CD4-positive, alpha-beta T cell (primary cell): ENCODE results near the gene SCFD2. TPM values are rescaled to one million over a fixed set of nuclear protein-coding genes. Genes with fewer than 3 reads are reported as not detected.

ENCODE experiments used
- ATAC-seq: fragments of 200-7000 bp; cut with Tn5 transposase; one replicate; pipeline ENCODE4 v1.10.0; 2022; ENCODE audit warnings: mild to moderate bottlenecking; ENCODE audit not compliant: poor library complexity
- CTCF ChIA-PET: fragments of 350-600 bp; sonication (Branson Sonifier 250); formaldehyde crosslinking; loops from one replicate; lab custom pipeline; 2021; ENCODE audit warnings: antibody characterized with exemption, inconsistent platforms; lab: Charles Lee
- POLR2A ChIA-PET: fragments of 350-600 bp; sonication (Branson Sonifier 250); formaldehyde crosslinking; loops from one replicate; lab custom pipeline; 2021; ENCODE audit warnings: antibody characterized with exemption, inconsistent platforms; lab: Charles Lee
- DNase-seq, 14 experiments: peaks; one replicate each; pipeline ENCODE4 v3.0.0-alpha.2; 2013 to 2020; ENCODE audit warnings: mixed read lengths in 2 of 14
- H3K27ac ChIP-seq, 2 donors: one replicate each; pipeline versions ENCODE4 v1.5.1 to v1.7.0; 2013; ENCODE audit warnings: low read length in 2 of 2, low read depth in 1 of 2, mild to moderate bottlenecking in 1 of 2
- H3K27me3 ChIP-seq, 2 experiments: 1 replicate in 1 of 2; 2 replicates in 1 of 2; pipeline versions ENCODE4 v1.6.1 to v1.7.0; 2013; ENCODE audit warnings: low read length in 2 of 2, control low read depth in 1 of 2, mild to moderate bottlenecking in 1 of 2, moderate library complexity in 1 of 2; ENCODE audit not compliant: insufficient read depth in 2 of 2, control insufficient read depth in 1 of 2
- H3K36me3 ChIP-seq: one replicate; pipeline ENCODE4 v1.6.1; 2013; ENCODE audit warnings: low read length, control low read depth; ENCODE audit not compliant: insufficient read depth
- H3K4me1 ChIP-seq: one replicate; pipeline ENCODE4 v1.6.1; 2013; ENCODE audit warnings: low read length, control low read depth; ENCODE audit not compliant: insufficient read depth
- H3K4me3 ChIP-seq: one replicate; pipeline ENCODE4 v1.5.1; 2013; ENCODE audit warnings: mild to moderate bottlenecking, low read length, moderate library complexity
- H3K9me3 ChIP-seq, 2 experiments: 1 replicate in 1 of 2; 2 replicates in 1 of 2; pipeline versions ENCODE4 v1.6.1 to v1.7.0; 2013; ENCODE audit warnings: low read length in 2 of 2, mild to moderate bottlenecking in 2 of 2, control low read depth in 1 of 2, moderate library complexity in 1 of 2; ENCODE audit not compliant: control insufficient read depth in 1 of 2, insufficient read depth in 1 of 2
- H3K27ac Mint-ChIP-seq: one replicate; pipeline ENCODE4 v1.8.0; 2020; ENCODE audit warnings: mixed read lengths
- H3K27me3 Mint-ChIP-seq: one replicate; pipeline ENCODE4 v1.8.0; 2021; ENCODE audit warnings: mixed read lengths
- H3K36me3 Mint-ChIP-seq: one replicate; pipeline ENCODE4 v1.8.0; 2021; ENCODE audit warnings: low read depth, mixed read lengths
- H3K4me1 Mint-ChIP-seq: one replicate; pipeline ENCODE4 v1.8.0; 2021; ENCODE audit warnings: low read depth, mixed read lengths
- H3K4me3 Mint-ChIP-seq: one replicate; pipeline ENCODE4 v1.8.0; 2020; ENCODE audit warnings: mild to moderate bottlenecking, mixed read lengths
- H3K9me3 Mint-ChIP-seq: one replicate; pipeline ENCODE4 v1.8.0; 2020; ENCODE audit warnings: mixed read lengths
- intact Hi-C, 2 experiments: fragments of 100-400 bp; cut with DNase I in 1 of 2; cut with micrococcal nuclease in 1 of 2; formaldehyde crosslinking; loops; one replicate each; pipeline versions ENCODE4 v1.15.1 to v1.9.0; 2023 to 2025; cut with DNase I, micrococcal nuclease
- total RNA-seq, 174 experiments: library from RNA in 2 of 174; stranded (reverse) in 2 of 174; gene quantifications; one replicate each; pipeline ENCODE4 v1.2.3 and lab custom pipeline; 2021 to 2026
- TF ChIP-seq, protein P1 (sequence below): fragments of 200-600 bp; IDR thresholded peaks from one replicate; pipeline ENCODE4 v1.8.0; 2022; ENCODE audit warnings: antibody characterized with exemption, mild to moderate bottlenecking

Gene SCFD2
- total RNA-seq, 2 experiments from 2014 or later, result 15.4 to 17.6 TPM

- ChIA-PET CTCF (no interaction called here), POLR2A (no interaction called here)
- no peak overlapping the region for H3K27ac Mint-ChIP-seq
- no peaks in the 10 kb centered on the region for H3K27me3 Mint-ChIP-seq
- intact Hi-C loops, result no loop called here
- H3K4me3 ChIP-seq, result no peak overlapping the region
- no peaks in the 10 kb centered on the region for H3K4me1 Mint-ChIP-seq
- no peaks in the 10 kb centered on the region for H3K9me3 ChIP-seq
- no peak overlapping the region for H3K27ac ChIP-seq
- no peaks in the 10 kb centered on the region for H3K27me3 ChIP-seq
- H3K36me3 Mint-ChIP-seq, result no peaks in the 10 kb centered on the region
- no peaks in the 10 kb centered on the region for H3K9me3 Mint-ChIP-seq
- ATAC-seq, result no peak
- H3K4me3 Mint-ChIP-seq, result no peak overlapping the region
- no peak for DNase-seq
- no peaks in the 10 kb centered on the region for H3K36me3 ChIP-seq
- TF ChIP-seq, protein P1, sequence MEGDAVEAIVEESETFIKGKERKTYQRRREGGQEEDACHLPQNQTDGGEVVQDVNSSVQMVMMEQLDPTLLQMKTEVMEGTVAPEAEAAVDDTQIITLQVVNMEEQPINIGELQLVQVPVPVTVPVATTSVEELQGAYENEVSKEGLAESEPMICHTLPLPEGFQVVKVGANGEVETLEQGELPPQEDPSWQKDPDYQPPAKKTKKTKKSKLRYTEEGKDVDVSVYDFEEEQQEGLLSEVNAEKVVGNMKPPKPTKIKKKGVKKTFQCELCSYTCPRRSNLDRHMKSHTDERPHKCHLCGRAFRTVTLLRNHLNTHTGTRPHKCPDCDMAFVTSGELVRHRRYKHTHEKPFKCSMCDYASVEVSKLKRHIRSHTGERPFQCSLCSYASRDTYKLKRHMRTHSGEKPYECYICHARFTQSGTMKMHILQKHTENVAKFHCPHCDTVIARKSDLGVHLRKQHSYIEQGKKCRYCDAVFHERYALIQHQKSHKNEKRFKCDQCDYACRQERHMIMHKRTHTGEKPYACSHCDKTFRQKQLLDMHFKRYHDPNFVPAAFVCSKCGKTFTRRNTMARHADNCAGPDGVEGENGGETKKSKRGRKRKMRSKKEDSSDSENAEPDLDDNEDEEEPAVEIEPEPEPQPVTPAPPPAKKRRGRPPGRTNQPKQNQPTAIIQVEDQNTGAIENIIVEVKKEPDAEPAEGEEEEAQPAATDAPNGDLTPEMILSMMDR, result no peak
- no peaks in the 10 kb centered on the region for H3K4me1 ChIP-seq
Measured at GRCh38 chr4:52943677-52944076, 422.2 kb downstream of the SCFD2 start.

DNA sequence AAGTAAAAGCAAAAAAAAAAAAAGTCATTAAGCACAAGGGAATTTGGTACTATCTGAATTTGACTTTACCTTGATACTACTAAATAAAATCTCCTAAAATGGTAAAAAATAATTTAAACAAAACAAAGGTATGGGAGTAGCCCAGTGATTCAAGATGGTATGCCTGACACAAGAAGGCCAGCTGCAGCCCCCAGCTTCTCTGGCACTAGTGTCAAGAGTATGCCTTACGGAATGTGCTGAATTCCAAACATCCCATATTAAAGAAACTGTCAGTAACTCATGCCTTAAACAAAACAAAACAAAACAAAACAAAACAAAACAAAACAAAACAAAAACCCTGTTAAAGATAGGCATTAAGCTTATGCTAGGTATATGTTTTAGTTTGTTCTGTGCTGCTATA, 422.9 kb downstream of the SCFD2 start:
- no peak overlapping the region for H3K27ac ChIP-seq
- no peaks in the 10 kb centered on the region for H3K36me3 ChIP-seq
- no peaks in the 10 kb centered on the region for H3K4me1 Mint-ChIP-seq
- H3K27me3 ChIP-seq, result no peaks in the 10 kb centered on the region
- ChIA-PET POLR2A (no interaction called here), CTCF (no interaction called here)
- no peaks in the 10 kb centered on the region for H3K27me3 Mint-ChIP-seq
- no peak overlapping the region for H3K4me3 ChIP-seq
- H3K9me3 Mint-ChIP-seq, result no peaks in the 10 kb centered on the region
- H3K27ac Mint-ChIP-seq, result no peak overlapping the region
- no peak for ATAC-seq
- no peaks in the 10 kb centered on the region for H3K4me1 ChIP-seq
- no peak for DNase-seq
- no peak overlapping the region for H3K4me3 Mint-ChIP-seq
- H3K9me3 ChIP-seq, result no peaks in the 10 kb centered on the region
- TF ChIP-seq, protein P1, result no peak
- H3K36me3 Mint-ChIP-seq, result no peaks in the 10 kb centered on the region
- intact Hi-C loops, result no loop called here

GRCh38 chr4:52941450-52941849, 424.4 kb downstream of the SCFD2 start:
- no peaks in the 10 kb centered on the region for H3K4me1 Mint-ChIP-seq
- peaks cover 7% of the 10 kb centered on the region for H3K36me3 Mint-ChIP-seq
- H3K27me3 Mint-ChIP-seq, result no peaks in the 10 kb centered on the region
- TF ChIP-seq, protein P1, result no peak
- H3K4me1 ChIP-seq, result no peaks in the 10 kb centered on the region
- DNase-seq (no peak), ATAC-seq (no peak)
- intact Hi-C loops, result no loop called here
- H3K27ac ChIP-seq, result no peak overlapping the region
- H3K4me3 Mint-ChIP-seq, result no peak overlapping the region
- no peaks in the 10 kb centered on the region for H3K9me3 ChIP-seq
- POLR2A ChIA-PET, result no interaction called here
- H3K9me3 Mint-ChIP-seq, result no peaks in the 10 kb centered on the region
- CTCF ChIA-PET, result no interaction called here
- H3K4me3 ChIP-seq, result no peak overlapping the region
- no peaks in the 10 kb centered on the region for H3K27me3 ChIP-seq
- no peak overlapping the region for H3K27ac Mint-ChIP-seq
- no peaks in the 10 kb centered on the region for H3K36me3 ChIP-seq
